B cell (primary cell): ENCODE results near the gene RAP2A.

Source experiments
- CTCF ChIP-seq: fragments of 200-600 bp; IDR thresholded peaks from one replicate; pipeline ENCODE4 v1.8.0; 2022; ENCODE audit warnings: antibody characterized with exemption, mild to moderate bottlenecking
- EZH2 ChIP-seq: IDR thresholded peaks from 2 replicates; pipeline ENCODE4 v1.6.1; 2012; ENCODE audit warnings: borderline replicate concordance, low read depth, mild to moderate bottlenecking, moderate library complexity, low read length; ENCODE audit not compliant: insufficient read depth, poor library complexity, severe bottlenecking

- TF ChIP-seq EZH2 (no peak), CTCF (no peak)
These were observed 22.1 kb downstream of the RAP2A start for GRCh38 chr13:97456047-97456446.
